Heart left ventricle (tissue), 16 donors: Measurements from ENCODE around the gene STUM. TPM values are rescaled to one million over a fixed set of nuclear protein-coding genes. Genes with fewer than 3 reads are reported as not detected.
"Not testable (repeated sequence)": the region's sequence is repeated elsewhere in the genome, so short reads cannot be mapped to it uniquely, and the experiment has no call there.

Experiments
- ATAC-seq, 4 donors: fragments of 200-7000 bp; cut with Tn5 transposase; one replicate each; pipeline ENCODE4 v1.9.1; 2020 to 2022; ENCODE audit warnings: moderate library complexity in 4 of 4, mild to moderate bottlenecking in 3 of 4, moderate number of reproducible peaks in 1 of 4
- DNase-seq, 5 donors: peaks; one replicate each; pipeline ENCODE4 v3.0.0-alpha.2; 2020
- H3K27ac ChIP-seq, 12 donors: fragments of 200-600 bp; sonication (generic) in 4 of 12; one replicate each; pipeline versions ENCODE4 v1.5.0 to v1.8.0; 2016 to 2022; ENCODE audit warnings: mild to moderate bottlenecking in 2 of 12
- H3K27me3 ChIP-seq, 9 donors: fragments of 200-600 bp; sonication (generic) in 2 of 9; one replicate each; pipeline versions ENCODE4 v1.5.1 to v1.8.0; 2016 to 2022; ENCODE audit warnings: mild to moderate bottlenecking in 3 of 9
- H3K36me3 ChIP-seq, 9 donors: fragments of 200-600 bp; sonication (generic) in 2 of 9; one replicate each; pipeline versions ENCODE4 v1.5.0 to v1.8.0; 2018 to 2022; ENCODE audit warnings: mild to moderate bottlenecking in 2 of 9
- H3K4me1 ChIP-seq, 12 donors: fragments of 200-600 bp; sonication (generic) in 4 of 12; one replicate each; pipeline versions ENCODE4 v1.5.0 to v1.8.0; 2016 to 2022; ENCODE audit warnings: mild to moderate bottlenecking in 3 of 12
- H3K4me3 ChIP-seq, 12 donors: fragments of 200-600 bp; sonication (generic) in 4 of 12; one replicate each; pipeline versions ENCODE4 v1.5.0 to v1.8.0; 2017 to 2022; ENCODE audit warnings: mild to moderate bottlenecking in 9 of 12, moderate library complexity in 4 of 12
- H3K9me3 ChIP-seq, 12 donors: fragments of 200-600 bp; sonication (generic) in 4 of 12; one replicate each; pipeline versions ENCODE4 v1.5.0 to v1.8.0; 2016 to 2022; ENCODE audit warnings: mild to moderate bottlenecking in 1 of 12
- POLR2A ChIP-seq, 2 donors: fragments of 450-650 bp; IDR thresholded peaks; one replicate each; pipeline ENCODE4 v1.6.1; 2017; ENCODE audit warnings: antibody characterized with exemption in 2 of 2, mild to moderate bottlenecking in 2 of 2, moderate library complexity in 2 of 2
- WGBS, 4 donors: extraction: QIAGEN DNeasy Blood & Tissue Kit in 2 of 4; methylation state at CpG; one replicate each; pipeline versions ENCODE4 v1.1.5 to v1.1.7; 2013 to 2018; 5-methylcytosine and 5-hydroxymethylcytosine counted together
- intact Hi-C, 10 donors: fragments of 100-400 bp; cut with DNase I; formaldehyde crosslinking; loops; one replicate each; pipeline versions ENCODE4 v1.11.1 to v1.14.2; 2022
- polyA plus RNA-seq, 2 donors: library from polyadenylated mRNA; stranded (reverse); fragments of 200-250 nt; gene quantifications; one replicate each; pipeline ENCODE4 v1.2.3, GENCODE V29; 2013
- total RNA-seq, 9 donors: library from RNA; depleted of rRNA in 2 of 9; stranded (reverse); fragments of >200 nt in 2 of 9; fragmentation: NEBNext Ultra II Directional in 3 of 9; extraction: Animal tissue kit (Norgen Biotek cat#: 25700) in 3 of 9; gene quantifications; one replicate each; pipeline versions ENCODE4 v1.1.0 to v1.2.4, GENCODE V29; 2016 to 2023
- TF ChIP-seq, protein P1 (sequence below), 12 donors: fragments of 200-600 bp; sonication (generic) in 4 of 12; IDR thresholded peaks; one replicate each; pipeline versions ENCODE4 v1.5.0 to v1.8.0; 2018 to 2022; ENCODE audit warnings: antibody characterized with exemption in 12 of 12, mild to moderate bottlenecking in 5 of 12
- donor health status: ischemic (EF 13 %, LVEDD 7.1; RV severe dilation, severe dysfunction).
- donor health status: healthy with polysubstance abuse.
- donor health status: DM: no; HTN: yes; CAD: no.
- donor health status: DM: no; HTN: no; CAD: no.
- donor health status: ischemic (EF 25% LVEDD 6.9; RV normal size, moderate dysfunction).
- donor health status: ischemic (EF 25% LVEDD 5.7; RV mildly dilated, moderate dysfunction).
- donor health status: healthy.
- donor health status: DM: yes; HTN: yes; CAD: no.
- donor health status: ischemic (EF 35%, LVEDD 5.7; RV mildly dilated, moderate dysfunction).
- donor health status: nonischemic (EF 11% LVEDD 7.7; RV severe dilation, severe dysfunction).
- donor health status: DM: yes; HTN: yes; CAD: no.
- donor health status: PGD.
- donor health status: ischemic (EF 29% LVEDD 5.4; RV normal size, mild dysfunction).
- donor health status: nonischemic (EF 23%, LVEDD 6.1; RV moderate dilation, normal function).

The STUM gene
- total and polyA plus RNA-seq, 11 donors: 0.39 to 1.7 (median 0.97) TPM

GRCh38 chr1:226596531-226597165, 48.1 kb downstream of the STUM start:
- H3K4me3 ChIP-seq: no peak overlapping the region
- no peaks in the 10 kb centered on the region for H3K27me3 ChIP-seq
- intact Hi-C loops: loop anchor here in 1 of 10 donors (5.0 kb wide), 1 partner anchor 44 kb away; no protein-coding TSS in a partner anchor
- no peaks in the 10 kb centered on the region for H3K36me3 ChIP-seq
- no peaks in the 10 kb centered on the region for H3K4me1 ChIP-seq
- WGBS, 4 donors: 81 to 90% (median 85%) methylated on average over 7 to 16 of the region's 16 CpGs
- DNase-seq (no peak), ATAC-seq (no peak)
- H3K27ac ChIP-seq: no peak overlapping the region
- no peak for TF ChIP-seq POLR2A (IDR thresholded peaks at IDR 0.05)
- TF ChIP-seq, protein P1, sequence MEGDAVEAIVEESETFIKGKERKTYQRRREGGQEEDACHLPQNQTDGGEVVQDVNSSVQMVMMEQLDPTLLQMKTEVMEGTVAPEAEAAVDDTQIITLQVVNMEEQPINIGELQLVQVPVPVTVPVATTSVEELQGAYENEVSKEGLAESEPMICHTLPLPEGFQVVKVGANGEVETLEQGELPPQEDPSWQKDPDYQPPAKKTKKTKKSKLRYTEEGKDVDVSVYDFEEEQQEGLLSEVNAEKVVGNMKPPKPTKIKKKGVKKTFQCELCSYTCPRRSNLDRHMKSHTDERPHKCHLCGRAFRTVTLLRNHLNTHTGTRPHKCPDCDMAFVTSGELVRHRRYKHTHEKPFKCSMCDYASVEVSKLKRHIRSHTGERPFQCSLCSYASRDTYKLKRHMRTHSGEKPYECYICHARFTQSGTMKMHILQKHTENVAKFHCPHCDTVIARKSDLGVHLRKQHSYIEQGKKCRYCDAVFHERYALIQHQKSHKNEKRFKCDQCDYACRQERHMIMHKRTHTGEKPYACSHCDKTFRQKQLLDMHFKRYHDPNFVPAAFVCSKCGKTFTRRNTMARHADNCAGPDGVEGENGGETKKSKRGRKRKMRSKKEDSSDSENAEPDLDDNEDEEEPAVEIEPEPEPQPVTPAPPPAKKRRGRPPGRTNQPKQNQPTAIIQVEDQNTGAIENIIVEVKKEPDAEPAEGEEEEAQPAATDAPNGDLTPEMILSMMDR (IDR thresholded peaks at IDR 0.05): no peak
- H3K9me3 ChIP-seq: peaks cover 0 to 8% (median 0%) of the 10 kb centered on the region in 12 donors

- no peak overlapping the region for H3K4me3 ChIP-seq
- ATAC-seq: no peak
- H3K27ac ChIP-seq: no peak overlapping the region
- peaks cover 0 to 11% (median 6%) of the 10 kb centered on the region in 12 donors for H3K4me1 ChIP-seq
- TF ChIP-seq, protein P1 (IDR thresholded peaks at IDR 0.05): no peak
- no peak for TF ChIP-seq POLR2A (IDR thresholded peaks at IDR 0.05)
- intact Hi-C loops: loop anchor here in 1 of 10 donors (5.0 kb wide), 1 partner anchor 46 kb away; no protein-coding TSS in a partner anchor
- 70 to 91% (median 78%) methylated on average over 4 to 5 of the region's 5 CpGs for WGBS, 4 donors
- no peak for DNase-seq
- no peaks in the 10 kb centered on the region for H3K36me3 ChIP-seq
- no peaks in the 10 kb centered on the region for H3K27me3 ChIP-seq
- H3K9me3 ChIP-seq: peaks cover 0 to 8% (median 0%) of the 10 kb centered on the region in 12 donors
These were observed 49.3 kb downstream of the STUM start for GRCh38 chr1:226597616-226598454.

- no peak for TF ChIP-seq POLR2A (IDR thresholded peaks at IDR 0.05)
- TF ChIP-seq, protein P1 (IDR thresholded peaks at IDR 0.05): no peak
These were observed 49.9 kb downstream of the STUM start for GRCh38 chr1:226598455-226598849.

DNA sequence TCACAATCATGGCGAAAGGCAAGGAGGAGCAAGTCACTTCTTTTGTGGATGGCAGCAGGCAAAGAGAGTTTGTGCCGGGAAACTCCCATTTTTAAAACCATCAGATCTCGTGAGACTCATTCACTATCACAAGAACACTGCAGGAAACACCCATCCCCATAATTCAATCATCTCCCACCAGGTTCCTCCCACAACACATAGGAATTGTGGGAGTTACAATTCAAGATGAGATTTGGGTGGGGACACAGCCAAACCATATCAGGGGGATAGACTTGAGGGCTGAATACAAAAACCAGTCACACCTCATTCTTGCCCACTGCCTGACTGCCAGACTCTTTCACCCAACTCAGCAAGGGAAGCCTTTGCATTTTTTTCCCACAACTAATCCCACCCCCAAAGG, 50.4 kb downstream of the STUM start:
- 88 to 96% (median 91%) methylated on average over 3 of the region's 3 CpGs for WGBS, 4 donors
- H3K9me3 ChIP-seq, DNase-seq, H3K4me3 ChIP-seq, H3K27me3 ChIP-seq, H3K36me3 ChIP-seq, H3K27ac ChIP-seq, ATAC-seq: not testable (repeated sequence)
- peaks cover 0 to 22% (median 17%) of the 10 kb centered on the region in 12 donors for H3K4me1 ChIP-seq
- intact Hi-C loops: loop anchor here in 1 of 10 donors (5.0 kb wide), 1 partner anchor 47 kb away; no protein-coding TSS in a partner anchor

More at GRCh38 chr1:226598455-226598849, 49.9 kb downstream of the STUM start:
- Histone ChIP-seq H3K36me3 (no peaks in the 10 kb centered on the region), H3K27me3 (no peaks in the 10 kb centered on the region), H3K9me3 (peaks cover 0 to 8% (median 0%) of the 10 kb centered on the region in 12 donors), H3K4me1 (peaks cover 0 to 17% (median 12%) of the 10 kb centered on the region in 12 donors), H3K4me3 (no peak overlapping the region), H3K27ac (no peak overlapping the region)
- ATAC-seq (no peak), DNase-seq (no peak)
- intact Hi-C loops: loop anchor here in 1 of 10 donors (5.0 kb wide), 1 partner anchor 46 kb away; no protein-coding TSS in a partner anchor
- WGBS, 4 donors: 86 to 95% (median 93%) methylated on average over 2 of the region's 2 CpGs
